Parathyroid adenoma (tissue), 2 donors: ENCODE data around the gene AGPAT2.

ENCODE experiments used
- H2AFZ ChIP-seq: fragments of 300-600 bp; sonication (generic); one replicate; pipeline ENCODE4 v1.7.0; 2017; ENCODE audit warnings: antibody characterized with exemption, mild to moderate bottlenecking
- H3K27ac ChIP-seq: fragments of 300-600 bp; sonication (generic); one replicate; pipeline ENCODE4 v1.7.0; 2017
- H3K27me3 ChIP-seq: fragments of 300-600 bp; sonication (generic); one replicate; pipeline ENCODE4 v1.7.0; 2017; ENCODE audit warnings: low read length; ENCODE audit not compliant: control insufficient read depth, insufficient read depth
- H3K36me3 ChIP-seq: fragments of 300-600 bp; sonication (generic); one replicate; pipeline ENCODE4 v1.7.0; 2017; ENCODE audit warnings: low read length; ENCODE audit not compliant: control insufficient read depth, insufficient read depth
- H3K4me1 ChIP-seq: fragments of 300-600 bp; sonication (generic); one replicate; pipeline ENCODE4 v1.7.0; 2017; ENCODE audit warnings: control low read depth
- H3K4me2 ChIP-seq: fragments of 300-600 bp; sonication (generic); one replicate; pipeline ENCODE4 v1.7.0; 2017; ENCODE audit warnings: low read length
- H3K4me3 ChIP-seq: fragments of 300-600 bp; sonication (generic); one replicate; pipeline ENCODE4 v1.7.0; 2017; ENCODE audit warnings: low read depth, low read length
- H3K79me2 ChIP-seq: fragments of 300-600 bp; sonication (generic); one replicate; pipeline ENCODE4 v1.7.0; 2017; ENCODE audit warnings: control low read depth
- H3K9ac ChIP-seq: fragments of 300-600 bp; sonication (generic); one replicate; pipeline ENCODE4 v1.7.0; 2017; ENCODE audit warnings: mild to moderate bottlenecking
- H3K9me3 ChIP-seq: fragments of 300-600 bp; sonication (generic); one replicate; pipeline ENCODE4 v1.7.0; 2017; ENCODE audit warnings: low read length; ENCODE audit not compliant: control insufficient read depth
- CTCF ChIP-seq: fragments of 300-600 bp; sonication (generic); IDR thresholded peaks from one replicate; pipeline ENCODE4 v1.7.0; 2017; ENCODE audit warnings: antibody characterized with exemption, mild to moderate bottlenecking
- donor health status: primary hyperparathyroidism.

The AGPAT2 gene

GRCh38 chr9:136664000-136664915 lies 23.0 kb downstream of the AGPAT2 start:
- peak overlapping the region; percentile 45 for H3K4me3 ChIP-seq
- H3K79me2 ChIP-seq, result no peaks in the 10 kb centered on the region
- no peaks in the 10 kb centered on the region for H3K36me3 ChIP-seq
- no peak overlapping the region for H3K9ac ChIP-seq
- H3K4me2 ChIP-seq, result no peak overlapping the region
- no peaks in the 10 kb centered on the region for H3K4me1 ChIP-seq
- no peaks in the 10 kb centered on the region for H3K9me3 ChIP-seq
- no peaks in the 10 kb centered on the region for H3K27me3 ChIP-seq
- no peak for TF ChIP-seq CTCF
- H2AFZ ChIP-seq, result no peak overlapping the region
- peak overlapping the region; percentile 42 for H3K27ac ChIP-seq

- Histone ChIP-seq H3K4me3 (peak within 1 kb of the TSS; percentile 45), H2AFZ (no peak within 1 kb of the TSS), H3K9ac (no peak within 1 kb of the TSS), H3K79me2 (no peaks in the 10 kb centered on the region), H3K27ac (peak within 1 kb of the TSS; percentile 64), H3K4me1 (no peaks in the 10 kb centered on the region), H3K27me3 (no peaks in the 10 kb centered on the region), H3K4me2 (no peak within 1 kb of the TSS), H3K9me3 (no peaks in the 10 kb centered on the region), H3K36me3 (no peaks in the 10 kb centered on the region)
- no peak for TF ChIP-seq CTCF
Measured at GRCh38 chr9:136662656-136663581, 24.3 kb downstream of the AGPAT2 start, which contains the start of gene EGFL7. EGFL7 (plus strand) TSS chr9:136662916; CDS start chr9:136668283, 5,367 bp downstream.

GRCh38 chr9:136662326-136662655 lies 25.0 kb downstream of the AGPAT2 start:
- no peaks in the 10 kb centered on the region for H3K27me3 ChIP-seq
- no peak overlapping the region for H2AFZ ChIP-seq
- no peaks in the 10 kb centered on the region for H3K36me3 ChIP-seq
- H3K9ac ChIP-seq, result no peak overlapping the region
- no peak for TF ChIP-seq CTCF
- no peaks in the 10 kb centered on the region for H3K4me1 ChIP-seq
- no peaks in the 10 kb centered on the region for H3K79me2 ChIP-seq
- no peak overlapping the region for H3K4me2 ChIP-seq
- H3K9me3 ChIP-seq, result no peaks in the 10 kb centered on the region
- H3K4me3 ChIP-seq, result peak overlapping the region; percentile 1
- peak overlapping the region; percentile 64 for H3K27ac ChIP-seq

GRCh38 chr9:136661641-136662325 lies 25.5 kb downstream of the AGPAT2 start:
- TF ChIP-seq CTCF, result no peak
- no peaks in the 10 kb centered on the region for H3K27me3 ChIP-seq
- no peaks in the 10 kb centered on the region for H3K4me1 ChIP-seq
- peak overlapping the region; percentile 64 for H3K27ac ChIP-seq
- no peaks in the 10 kb centered on the region for H3K79me2 ChIP-seq
- H3K36me3 ChIP-seq, result no peaks in the 10 kb centered on the region
- peak overlapping the region; percentile 1 for H3K4me3 ChIP-seq
- no peak overlapping the region for H3K4me2 ChIP-seq
- H2AFZ ChIP-seq, result no peak overlapping the region
- H3K9ac ChIP-seq, result no peak overlapping the region
- no peaks in the 10 kb centered on the region for H3K9me3 ChIP-seq
